DMS53 treated with DMSO at 0.1 percent for 48 hours (cell line): ENCODE measurements around the gene ZNF396.

Source experiments
- DNase-seq: peaks from one replicate; lab custom pipeline; 2025; ENCODE audit not compliant: unreplicated experiment; lab: John Stamatoyannopoulos, UW

Gene ZNF396

DNA sequence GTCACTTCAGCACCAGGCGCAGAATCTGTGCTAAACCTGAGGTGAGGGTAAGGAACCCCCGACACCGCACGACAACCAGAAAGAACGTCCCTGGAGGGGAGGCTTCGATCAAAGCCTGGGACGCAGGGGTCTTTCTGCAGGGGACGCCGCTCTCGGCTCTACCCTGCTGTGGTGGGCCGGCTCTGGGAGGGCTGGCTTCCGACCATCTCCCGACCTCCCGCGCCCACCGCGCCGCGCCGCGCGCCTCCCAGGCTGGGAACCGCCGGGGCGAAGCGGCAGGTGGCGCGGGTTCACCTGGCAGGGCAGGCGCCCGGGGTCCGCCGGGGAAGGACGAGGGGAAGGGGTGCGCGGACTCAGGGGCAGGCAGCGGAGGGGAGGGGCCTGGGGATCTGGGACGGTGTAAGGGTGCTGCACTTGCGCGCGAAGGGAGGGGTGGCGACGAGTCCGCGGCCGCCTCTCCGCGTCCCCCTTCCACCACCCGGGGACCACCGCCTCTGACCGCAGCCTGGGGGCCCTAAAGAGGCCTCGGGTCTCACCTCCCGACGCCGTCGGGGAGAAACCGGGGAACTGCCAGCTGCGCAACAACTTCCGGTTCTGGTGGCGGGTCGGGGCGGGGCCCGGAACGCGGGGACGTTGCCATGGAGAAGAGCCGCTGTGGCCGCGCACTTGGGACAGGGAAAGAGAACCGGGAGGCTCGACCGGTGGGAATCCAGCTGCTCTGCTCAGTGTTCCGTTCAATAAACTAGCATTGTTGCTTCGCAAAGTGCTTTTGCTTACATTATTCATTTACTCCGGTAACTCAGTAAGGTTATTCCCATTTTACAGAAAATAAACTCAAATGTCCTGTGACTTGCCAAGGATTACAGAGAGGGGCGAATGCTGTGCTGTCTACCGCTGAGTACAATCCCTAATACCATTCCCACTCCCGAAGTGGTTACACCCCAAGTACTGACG lies at the start of gene ZNF396:
Gene ZNF396 (minus strand): TSS at position 596 of the 954 bp plus-strand sequence. CDS start 3,045 bp downstream, outside the sequence.
- DNase-seq: peak; percentile 42

DNA sequence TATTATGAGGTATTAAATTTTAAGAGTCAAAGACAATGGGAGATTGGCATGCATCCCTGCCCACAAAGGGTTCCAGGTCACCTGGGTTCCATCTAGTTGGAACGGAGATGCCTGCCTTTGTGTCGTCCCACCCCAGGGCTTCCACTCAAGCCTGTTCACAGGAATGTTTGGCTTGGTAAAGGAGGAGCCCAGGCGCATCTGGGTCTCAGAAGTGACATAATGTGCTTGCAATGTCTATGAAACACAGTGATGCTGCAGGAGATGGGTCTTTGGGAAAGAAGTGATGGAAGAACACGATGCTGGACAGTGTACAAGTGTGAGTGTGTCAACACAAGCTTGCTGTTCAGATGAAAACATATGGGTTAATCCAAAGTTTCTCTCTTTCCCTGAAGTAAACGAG lies 49.6 kb upstream of the ZNF396 start:
- no peak for DNase-seq

- no peak for DNase-seq
These were observed 47.2 kb upstream of the ZNF396 start for GRCh38 chr18:35424356-35424755.

DNA sequence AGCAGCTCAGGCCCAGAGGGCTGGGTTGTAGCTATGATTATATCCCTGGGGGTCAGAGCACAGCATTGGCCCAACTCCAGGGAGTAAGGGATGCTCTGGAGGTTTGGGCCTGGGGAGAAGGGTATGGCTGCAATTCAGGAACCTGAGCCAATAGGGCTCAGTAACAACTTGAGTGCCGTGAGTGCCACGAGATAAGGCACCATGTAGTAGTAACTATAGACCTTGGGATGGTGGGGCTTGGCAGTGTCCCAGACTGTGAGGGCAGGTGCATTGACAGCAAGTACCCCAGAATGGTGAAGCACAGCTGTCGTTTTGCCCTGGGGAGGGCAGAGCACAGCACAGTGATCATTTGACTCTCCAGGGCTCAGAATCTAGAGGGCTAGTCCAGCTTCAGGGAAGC lies 45.1 kb upstream of the ZNF396 start:
- no peak for DNase-seq

GRCh38 chr18:35418610-35419009 lies 41.5 kb upstream of the ZNF396 start:
- DNase-seq: no peak

DNA sequence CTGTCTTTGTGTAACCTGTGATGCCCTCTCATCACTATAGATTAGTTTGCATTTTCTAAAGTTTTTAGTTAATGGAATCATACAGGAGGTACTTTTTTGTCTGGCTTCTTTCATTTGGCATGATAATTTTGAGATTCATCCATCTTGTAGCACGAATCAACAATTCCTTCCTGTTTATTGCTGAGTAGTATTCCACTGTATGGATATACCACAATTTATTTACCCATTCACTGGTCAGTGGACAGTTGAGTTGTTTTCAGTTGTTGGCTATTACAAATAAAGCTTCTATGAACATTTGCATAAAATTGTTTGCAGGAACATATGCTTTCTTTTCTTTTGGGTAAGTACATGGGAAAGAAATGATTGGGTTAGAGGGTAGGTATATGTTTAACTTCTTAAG lies 40.1 kb upstream of the ZNF396 start:
- DNase-seq: no peak

GRCh38 chr18:35415511-35416073 lies 38.5 kb upstream of the ZNF396 start:
- DNase-seq: no peak

DNA sequence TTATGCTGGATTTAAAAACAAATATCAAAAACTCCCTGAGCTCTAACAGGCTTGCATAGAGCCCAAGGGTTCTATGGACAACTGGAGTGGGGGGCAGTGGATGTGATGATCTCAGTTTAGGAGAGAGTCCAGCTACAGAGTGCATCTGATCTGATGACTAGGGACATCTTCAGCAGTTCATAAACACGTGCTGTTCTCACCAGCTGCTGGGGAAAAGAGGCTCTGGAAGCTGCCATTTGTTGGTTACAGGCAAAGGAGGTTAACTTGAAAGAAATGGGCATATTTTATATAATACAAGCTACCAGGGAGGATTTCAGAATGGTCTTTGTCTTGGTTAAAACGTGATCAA lies 36.0 kb upstream of the ZNF396 start:
- no peak for DNase-seq

- DNase-seq: no peak
These were observed 34.7 kb upstream of the ZNF396 start for GRCh38 chr18:35411625-35412351.

DNA sequence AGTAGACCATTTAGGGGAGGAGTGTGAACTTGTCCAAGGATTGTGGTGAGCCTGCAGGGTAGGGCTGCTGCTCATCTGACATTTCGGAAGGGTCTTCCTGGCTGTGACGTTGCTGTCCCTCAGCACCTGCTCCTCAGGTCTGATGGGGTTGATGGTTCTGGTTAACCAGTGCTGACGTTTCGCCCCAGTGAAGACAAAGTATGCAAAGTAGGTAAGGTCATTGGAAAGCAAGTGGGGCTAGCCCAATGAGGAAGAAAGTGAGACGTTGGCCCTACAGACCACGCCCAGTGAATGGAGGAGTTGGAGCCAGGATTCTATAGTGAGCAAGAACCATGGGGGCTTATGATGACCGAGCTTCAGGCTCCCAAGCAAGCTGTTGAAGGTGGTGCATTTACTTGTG lies 33.4 kb upstream of the ZNF396 start:
- no peak for DNase-seq

DNA sequence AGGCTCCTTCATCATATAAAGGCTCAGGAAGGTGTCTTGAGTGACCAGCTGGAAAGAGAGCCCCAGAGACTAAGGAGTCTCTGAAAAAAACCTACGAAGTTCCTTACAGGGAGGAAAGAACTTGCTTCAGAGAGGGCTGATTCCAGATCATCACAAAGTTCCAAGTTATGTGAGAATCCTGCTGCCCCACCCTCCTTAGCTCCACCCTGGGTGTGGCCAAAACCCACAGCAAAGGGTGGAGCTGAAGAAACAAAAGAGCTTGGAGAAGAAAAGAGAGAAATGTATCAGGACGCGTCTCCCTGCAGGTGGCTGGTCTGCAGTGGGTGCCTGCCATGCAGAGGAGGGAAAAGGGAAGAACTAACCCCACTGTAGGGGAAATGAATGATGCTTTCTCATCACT lies 32.8 kb upstream of the ZNF396 start:
- no peak for DNase-seq

GRCh38 chr18:35408843-35409261 lies 31.7 kb upstream of the ZNF396 start:
- no peak for DNase-seq

DNA sequence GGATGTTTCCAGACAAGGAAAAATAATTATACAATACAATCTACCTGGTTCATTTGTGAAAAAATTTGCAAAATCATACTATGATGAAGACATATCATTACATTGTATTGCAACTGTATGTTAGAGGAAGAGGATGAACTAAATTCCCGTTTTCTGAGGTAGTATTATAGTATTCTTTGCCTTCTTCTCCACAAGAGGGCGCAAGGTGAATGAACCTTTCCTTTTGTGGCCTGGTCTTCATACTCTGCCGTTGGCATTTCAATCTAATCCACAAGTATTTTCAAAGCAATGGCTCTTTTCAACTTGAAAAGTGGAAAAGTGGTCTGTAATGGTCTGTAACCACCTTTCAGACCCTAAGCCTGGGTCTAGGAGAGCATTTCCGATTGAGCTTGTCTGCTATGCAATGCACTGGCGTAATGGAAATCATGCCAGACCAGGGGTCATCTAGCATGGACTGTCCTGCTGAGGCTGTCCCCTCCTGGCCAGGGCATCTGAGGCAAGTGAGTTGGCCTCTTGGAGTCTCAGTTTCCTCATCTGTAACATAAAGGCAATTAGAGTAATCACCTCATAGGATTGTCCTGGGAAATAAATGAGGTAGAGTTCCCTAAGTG lies 30.8 kb upstream of the ZNF396 start:
- DNase-seq: peak; percentile 79

DNA sequence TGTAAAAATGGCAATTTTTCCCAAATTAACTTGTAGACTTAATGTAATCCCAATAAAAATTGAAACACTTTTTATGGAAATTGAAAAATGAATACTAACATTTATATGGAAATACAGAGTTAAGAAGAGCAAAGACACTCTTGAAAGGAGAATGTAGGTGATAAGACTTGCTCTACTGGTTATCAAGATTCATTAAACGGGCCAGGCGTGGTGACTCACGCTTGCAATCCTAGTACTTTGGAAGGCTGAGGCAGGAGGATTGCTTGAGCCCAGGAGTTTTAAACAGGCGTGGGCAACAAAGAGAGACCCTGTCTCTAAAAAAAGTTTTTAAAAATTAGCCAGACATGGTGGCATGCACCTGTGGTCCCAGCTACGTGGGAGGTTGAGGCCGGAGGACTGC lies 29.5 kb upstream of the ZNF396 start:
- DNase-seq: peak; percentile 8

- DNase-seq: peak; percentile 11
These were observed 20.8 kb upstream of the ZNF396 start for GRCh38 chr18:35397976-35398375.

- no peak for DNase-seq
These were observed 16.6 kb upstream of the ZNF396 start for GRCh38 chr18:35393716-35394115.

GRCh38 chr18:35392375-35392774 lies 15.2 kb upstream of the ZNF396 start:
- no peak for DNase-seq

GRCh38 chr18:35390951-35391700 lies 14.0 kb upstream of the ZNF396 start:
- DNase-seq: no peak

- no peak for DNase-seq
These were observed 12.0 kb upstream of the ZNF396 start for GRCh38 chr18:35389095-35389618.

GRCh38 chr18:35387152-35387571 lies 10.0 kb upstream of the ZNF396 start:
- peak; percentile 83 for DNase-seq
